Breast epithelium (tissue), 3 donors: ENCODE measurements around the gene MYDGF.

Experiments used
- CTCF ChIP-seq, 3 donors: fragments of 450-650 bp; IDR thresholded peaks; one replicate each; pipeline ENCODE4 v1.5.1; 2016 to 2017; ENCODE audit warnings: antibody characterized with exemption in 3 of 3, mild to moderate bottlenecking in 3 of 3, moderate library complexity in 3 of 3
- POLR2AphosphoS5 ChIP-seq, 3 donors: sonication (generic); formaldehyde crosslinking; IDR thresholded peaks; one replicate each; pipeline ENCODE4 v1.6.1; 2017; ENCODE audit warnings: antibody characterized with exemption in 3 of 3

- TF ChIP-seq POLR2AphosphoS5 (IDR thresholded peaks at IDR 0.05) (no peak), CTCF (IDR thresholded peaks at IDR 0.05) (no peak)
These were observed 41.1 kb upstream of the MYDGF start for GRCh38 chr19:4711211-4711610.
